ENCODE measurements around the gene RPL37A.
A peak's percentile ranks its signal among the peaks of the same experiment; 100 is the strongest.

The RPL37A gene

DNA sequence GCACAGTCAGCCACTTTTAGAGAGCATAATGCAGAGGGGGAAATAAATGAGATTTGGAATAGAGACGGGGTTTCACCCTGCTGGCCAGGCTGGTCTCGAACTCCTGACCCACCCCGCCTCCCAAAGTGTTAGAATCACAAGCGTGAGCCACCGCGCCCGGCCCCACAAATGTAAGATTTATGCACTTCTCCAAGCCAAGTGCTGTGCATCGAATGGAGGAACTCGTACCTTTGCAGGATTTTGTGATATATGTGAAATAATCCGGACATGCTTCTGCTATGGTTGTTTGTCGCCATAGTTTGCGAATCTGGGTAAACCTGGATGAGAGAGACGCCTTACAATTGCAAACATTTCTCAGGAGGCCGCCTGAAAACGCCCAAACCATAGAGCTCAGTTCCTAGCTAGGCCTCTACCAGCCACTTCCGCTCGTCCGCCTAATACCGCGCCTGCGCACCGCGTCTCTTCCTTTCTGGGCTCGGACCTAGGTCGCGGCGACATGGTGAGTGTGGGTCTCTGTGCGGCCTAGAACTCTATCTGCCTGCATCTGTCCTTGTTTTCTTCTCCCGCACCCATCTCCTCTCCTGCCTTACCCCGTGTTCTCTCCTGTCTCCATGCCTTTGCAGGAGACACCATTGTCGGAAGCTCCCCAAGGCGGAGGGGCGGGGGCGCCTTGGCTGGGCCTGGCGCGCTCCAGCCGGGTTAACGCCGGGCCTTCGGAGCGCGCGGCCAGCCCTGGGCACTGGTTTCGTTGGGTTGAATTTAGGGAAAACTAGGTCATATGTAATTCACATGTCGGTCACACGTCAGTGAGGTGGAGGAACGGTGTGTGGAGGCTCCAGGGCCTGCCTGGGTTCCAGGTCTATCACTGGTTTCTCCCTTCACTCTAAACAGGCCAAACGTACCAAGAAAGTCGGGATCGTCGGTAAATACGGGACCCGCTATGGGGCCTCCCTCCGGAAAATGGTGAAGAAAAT is at the start of gene RPL37A:
TSS of gene RPL37A (plus strand) at position 466 of the 974 bp plus-strand sequence. CDS start at position 497, 31 bp downstream.
- peak; percentile 95 for DNase-seq (ENCODE audit: low spot score)

DNA sequence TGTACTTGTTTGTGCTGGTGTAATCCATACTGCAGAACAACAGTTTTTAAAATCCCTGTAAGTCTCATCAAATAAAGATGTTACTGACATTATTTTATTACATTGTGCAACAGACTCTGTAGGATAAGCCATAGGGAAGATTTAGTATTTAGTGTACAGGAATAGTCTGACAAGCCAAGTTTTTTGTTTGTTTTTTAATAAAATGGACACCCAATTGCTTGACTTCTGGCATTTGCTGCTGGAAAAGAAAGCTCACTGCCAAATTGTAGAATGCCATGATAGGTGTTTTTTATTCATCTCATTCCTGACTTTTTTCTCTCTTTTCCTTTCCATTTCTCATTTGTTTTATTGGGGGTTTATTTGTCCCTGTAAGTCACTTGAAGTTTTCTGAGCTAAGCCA is 48.3 kb upstream of the RPL37A start:
- no peak for DNase-seq (ENCODE audit: low spot score)

DNA sequence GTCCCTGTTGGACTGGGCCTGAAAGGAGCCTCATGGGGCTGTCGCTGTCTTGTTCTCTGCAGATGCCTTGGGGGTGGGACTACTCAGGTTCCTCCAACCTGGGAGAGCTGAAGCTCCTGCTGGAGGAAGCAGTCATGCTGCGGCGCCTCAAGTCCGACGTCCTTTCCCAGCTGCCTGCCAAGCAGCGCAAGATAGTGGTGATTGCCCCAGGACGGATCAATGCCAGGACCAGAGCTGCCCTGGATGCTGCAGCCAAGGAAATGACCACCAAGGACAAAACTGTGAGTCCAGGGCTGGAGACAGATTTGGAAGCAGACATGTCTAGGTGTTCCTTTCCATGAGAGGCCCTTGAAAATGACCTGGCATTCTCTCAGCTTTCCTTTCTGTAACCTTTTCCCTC is 47.9 kb upstream of the RPL37A start:
- DNase-seq (ENCODE audit: low spot score), result no peak

DNA sequence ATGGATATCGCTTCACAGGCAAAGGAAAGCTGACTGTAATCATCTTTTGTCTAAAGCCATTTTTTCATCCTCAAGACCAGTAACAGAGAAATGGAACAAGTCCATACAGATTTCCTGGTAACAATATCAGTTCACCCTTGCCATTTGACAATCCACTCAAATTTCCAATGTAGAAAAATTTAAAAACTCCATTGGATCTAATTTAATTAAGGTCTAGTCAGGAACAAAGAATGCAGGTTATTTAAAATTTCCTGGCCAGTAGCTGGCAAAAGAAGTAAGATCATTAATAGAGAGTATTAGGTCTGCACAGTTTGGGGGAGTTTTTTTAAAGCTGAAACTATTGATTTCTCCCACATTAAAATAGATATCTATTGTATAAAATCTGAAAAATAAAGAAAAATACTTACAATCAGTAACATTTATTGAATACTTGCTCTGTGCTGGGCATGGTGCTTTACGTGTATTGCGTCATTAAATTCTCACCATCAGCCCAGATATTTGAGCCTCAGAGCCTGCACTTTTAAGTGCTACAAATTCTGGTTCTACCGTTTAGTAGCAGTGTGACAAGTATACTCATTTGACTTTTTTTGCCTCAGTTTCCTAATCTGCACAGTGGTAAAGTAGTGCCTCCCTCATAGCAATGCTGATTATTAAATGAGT is 44.6 kb upstream of the RPL37A start:
- no peak for DNase-seq (ENCODE audit: low spot score)

DNA sequence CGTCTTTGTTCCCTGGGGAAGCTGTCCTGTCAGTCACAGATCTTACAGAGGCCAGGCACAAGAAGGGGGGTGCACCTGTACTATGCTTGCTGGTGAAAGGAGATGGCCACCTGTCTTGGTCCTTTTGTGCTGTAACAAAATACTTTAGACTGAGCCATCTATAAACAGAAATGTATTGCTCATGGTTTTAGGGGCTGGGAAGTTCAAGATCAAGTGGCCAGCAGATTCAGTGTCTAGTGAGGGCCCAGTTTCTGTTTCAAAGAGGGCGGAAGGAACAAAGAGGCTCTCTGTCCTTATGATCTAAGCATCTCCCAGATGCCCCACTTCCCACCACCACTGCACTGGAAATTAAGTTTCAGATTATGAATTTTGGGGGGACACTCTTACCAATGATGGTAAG is 35.5 kb upstream of the RPL37A start:
- no peak for DNase-seq (ENCODE audit: low spot score)

DNA sequence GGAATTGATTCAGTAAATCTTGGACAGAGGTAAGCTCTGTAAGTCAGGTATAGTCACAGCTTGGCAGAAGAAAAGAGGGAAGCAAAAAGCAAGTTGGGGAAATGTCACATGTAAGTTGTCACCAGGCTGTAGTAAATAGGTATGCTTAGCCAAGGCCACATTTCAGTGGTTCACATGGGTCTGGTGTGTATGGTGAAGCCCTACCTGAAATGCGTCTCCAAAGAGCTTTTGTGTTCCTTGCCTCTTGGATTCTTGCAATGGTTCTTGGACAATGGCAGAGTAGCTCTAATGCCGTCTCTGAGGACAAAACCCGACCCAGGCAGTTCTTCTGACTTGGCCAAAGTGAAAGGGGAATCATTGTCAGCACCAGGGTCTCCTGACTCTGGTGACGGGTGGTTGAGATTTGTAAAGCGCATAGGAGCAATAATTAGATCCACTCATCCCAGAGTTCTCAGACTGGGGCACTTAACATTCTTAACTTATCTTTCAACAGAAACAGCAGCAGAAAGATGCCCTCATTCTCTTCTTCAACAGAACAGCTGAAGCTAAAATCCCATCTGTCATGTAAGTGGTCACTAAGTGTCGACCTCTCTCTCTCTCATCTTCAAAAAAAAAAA is 34.4 kb upstream of the RPL37A start:
- no peak for DNase-seq (ENCODE audit: low spot score)

DNA sequence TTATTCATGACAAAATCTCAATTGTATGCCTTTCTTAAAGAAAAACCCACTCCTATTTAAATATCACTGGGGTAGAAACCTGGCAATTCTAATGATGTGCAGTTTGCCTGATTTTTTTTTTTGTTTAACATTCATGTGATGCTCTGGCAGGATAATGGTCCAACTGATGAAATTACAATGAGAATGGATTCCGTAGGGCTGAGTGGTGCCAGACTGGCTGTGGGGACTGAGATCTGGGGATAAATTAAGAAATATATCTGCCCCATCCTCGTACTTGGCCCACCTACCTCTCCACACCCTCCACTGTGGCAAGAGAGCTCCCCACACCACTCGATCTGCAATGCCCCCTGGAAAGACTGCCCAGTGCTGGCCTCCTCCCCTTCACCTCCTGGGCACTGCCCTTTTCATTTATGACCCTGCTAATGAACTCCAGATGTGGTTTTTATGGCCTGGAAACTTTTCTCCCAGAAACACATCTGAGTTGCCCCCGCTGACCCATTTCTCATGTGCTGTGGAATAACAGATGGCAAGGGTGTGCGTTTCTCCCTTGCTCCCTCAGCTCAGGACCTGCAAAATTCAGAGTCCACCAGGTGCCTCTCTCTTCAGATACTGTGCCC is 33.0 kb upstream of the RPL37A start:
- no peak for DNase-seq (ENCODE audit: low spot score)

DNA sequence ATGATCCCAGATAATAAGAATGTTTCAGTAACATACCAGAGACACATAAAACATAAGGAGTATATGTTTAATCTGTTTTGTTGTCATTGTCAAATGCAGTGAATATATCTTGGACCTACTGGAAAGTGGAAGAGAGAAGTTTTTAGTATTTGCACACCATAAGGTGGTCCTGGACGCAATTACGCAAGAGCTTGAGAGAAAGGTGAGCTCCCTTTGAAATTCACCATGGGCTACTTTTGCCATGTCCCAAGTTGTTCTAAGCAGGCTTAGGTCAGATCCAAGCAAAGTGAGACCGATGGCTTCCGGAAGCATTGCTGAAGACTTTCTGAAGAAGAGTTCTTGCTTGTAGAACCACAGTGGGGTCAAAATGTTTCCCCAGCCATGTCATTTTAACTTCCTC is 30.8 kb upstream of the RPL37A start:
- no peak for DNase-seq (ENCODE audit: low spot score)

DNA sequence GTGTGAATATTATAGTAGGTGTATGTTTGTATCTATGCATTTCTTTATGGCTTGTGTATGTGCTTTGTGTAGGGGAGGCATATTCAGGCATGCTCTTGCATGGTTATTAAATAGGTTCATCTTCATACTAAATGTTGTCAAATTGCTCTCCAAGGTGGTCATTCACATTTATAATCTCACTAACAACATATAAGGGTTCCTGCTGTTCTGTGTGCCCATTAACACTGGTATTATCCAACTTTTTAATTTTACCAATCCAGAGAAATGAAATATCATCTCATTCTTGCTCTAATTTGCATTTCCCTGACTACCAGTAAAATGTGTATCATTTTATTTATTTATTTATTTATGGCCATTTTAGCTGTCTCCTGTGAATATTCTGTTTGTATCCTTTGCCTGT is 29.0 kb upstream of the RPL37A start:
- no peak for DNase-seq (ENCODE audit: low spot score)

DNA sequence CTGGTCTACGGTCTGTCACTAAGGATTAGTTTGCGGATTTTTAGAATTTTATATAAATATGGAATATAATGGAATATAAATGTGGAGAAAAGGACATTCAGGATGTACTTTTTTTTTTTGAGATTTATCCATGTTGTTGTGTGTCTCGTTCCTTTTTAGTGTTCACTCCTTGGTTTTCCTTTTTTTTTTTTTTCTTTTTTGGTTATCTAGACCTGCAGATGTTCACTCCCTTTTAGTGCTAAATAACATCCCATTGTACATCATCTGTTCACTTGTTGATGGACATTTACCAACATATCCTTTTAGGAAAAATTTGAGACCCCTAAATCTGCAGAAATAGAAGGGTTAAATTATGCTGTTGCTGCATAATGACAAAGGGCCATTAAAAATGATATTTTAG is 25.5 kb upstream of the RPL37A start:
- no peak for DNase-seq (ENCODE audit: low spot score)

DNA sequence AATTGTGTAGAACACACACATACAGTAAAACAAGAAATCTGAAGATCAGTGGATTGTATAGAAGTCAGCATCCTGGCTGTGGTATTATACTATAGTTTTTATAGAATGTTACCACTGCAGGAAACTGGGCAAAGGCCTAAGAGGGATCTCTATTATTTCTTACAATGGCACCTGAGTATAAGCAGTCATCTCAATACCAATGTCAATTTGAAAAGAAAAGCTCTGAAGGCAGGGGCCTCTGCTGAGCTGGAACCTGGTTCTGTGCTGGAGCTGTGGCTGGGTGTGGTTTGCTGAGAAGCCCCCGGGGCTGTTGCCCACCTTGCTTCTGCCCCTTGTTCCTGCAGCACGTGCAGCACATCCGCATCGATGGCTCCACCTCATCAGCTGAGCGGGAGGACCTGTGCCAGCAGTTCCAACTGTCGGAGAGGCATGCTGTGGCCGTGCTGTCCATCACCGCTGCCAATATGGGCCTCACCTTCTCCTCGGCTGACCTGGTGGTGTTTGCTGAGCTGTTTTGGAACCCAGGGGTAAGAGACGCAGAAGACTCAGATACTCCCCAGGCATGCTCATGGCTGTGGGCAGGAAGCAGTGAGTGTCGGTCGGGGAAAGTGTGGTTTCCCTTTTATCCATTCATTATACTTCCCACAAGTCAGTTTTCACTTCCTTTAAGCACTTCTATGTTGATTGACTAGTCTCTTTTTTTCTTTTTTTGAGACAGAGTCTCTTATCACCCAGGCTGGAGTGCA is 23.5 kb upstream of the RPL37A start:
- DNase-seq (ENCODE audit: low spot score), result no peak

DNA sequence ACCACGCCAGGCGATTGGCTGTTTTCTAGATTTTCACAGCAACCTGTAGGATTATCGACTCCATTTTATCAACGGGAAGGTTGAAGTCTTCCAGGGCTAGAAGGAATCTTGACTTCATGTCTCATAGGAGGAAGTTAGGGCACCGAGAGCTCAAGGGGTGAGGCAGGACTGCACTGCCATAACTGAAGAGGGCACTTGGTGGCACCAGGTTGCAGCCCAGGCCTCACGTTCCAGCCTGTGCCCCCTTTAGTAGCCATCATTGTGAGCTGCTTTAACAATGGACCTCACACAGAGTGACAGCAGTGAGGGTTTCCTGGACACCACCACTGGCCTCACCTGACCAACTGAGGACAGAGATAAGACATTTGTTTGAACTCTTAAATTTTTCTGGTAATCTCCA is 22.9 kb upstream of the RPL37A start:
- no peak for DNase-seq (ENCODE audit: low spot score)

DNA sequence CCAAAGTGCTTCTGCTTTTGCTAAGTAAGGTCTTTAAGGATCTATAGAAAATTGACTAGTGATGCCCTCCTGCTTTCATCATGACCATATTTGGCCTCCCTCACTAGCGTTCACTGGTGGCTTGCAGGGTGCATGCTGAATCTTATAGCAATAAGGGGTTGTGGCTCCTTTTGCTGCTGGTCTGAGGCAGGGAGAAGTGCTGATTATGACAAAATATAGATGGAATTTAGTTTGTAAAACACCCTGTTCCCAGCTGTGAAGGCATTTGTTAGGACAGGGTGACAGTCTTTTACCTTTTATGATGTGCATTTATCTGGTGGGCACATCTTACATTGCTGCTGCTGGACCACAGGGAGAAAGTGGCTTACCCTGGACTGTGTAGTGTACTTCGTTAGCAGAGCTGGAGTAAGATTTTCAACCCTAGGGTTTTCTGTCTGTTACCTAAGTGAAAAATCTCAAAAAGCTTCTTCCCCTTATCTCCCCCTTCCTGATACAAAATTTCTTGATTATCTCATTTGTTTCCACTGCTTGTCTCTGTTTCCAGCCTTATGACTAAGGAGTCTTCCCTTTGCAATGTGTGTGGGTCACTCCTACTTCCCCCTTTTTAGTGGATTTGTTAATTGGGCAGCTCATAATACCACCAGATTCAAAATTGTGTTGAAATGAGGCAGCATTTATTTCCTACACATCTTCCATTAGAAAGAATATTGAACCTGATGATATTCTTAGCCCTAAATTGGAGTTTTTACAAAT is 21.2 kb upstream of the RPL37A start:
- no peak for DNase-seq (ENCODE audit: low spot score)

DNA sequence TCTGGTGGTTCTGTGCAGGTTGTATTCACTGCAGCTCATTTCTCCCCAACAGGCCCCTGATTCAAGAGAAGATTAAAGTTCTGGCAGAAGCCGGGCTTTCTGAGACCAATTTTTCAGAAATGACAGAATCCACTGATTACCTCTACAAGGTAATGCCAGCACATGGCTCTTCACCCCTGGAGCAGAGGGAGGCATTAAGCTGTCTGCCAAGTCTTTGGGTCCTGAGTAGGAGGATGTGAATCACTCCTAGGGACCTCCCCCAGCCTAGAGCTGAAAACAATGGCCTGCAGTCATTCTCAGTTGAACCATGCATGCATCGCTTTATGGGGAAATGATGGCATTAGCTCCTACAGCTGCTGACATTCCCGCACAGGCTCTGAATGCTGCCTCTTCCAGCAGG is 20.5 kb upstream of the RPL37A start:
- DNase-seq (ENCODE audit: low spot score), result peak; percentile 64

DNA sequence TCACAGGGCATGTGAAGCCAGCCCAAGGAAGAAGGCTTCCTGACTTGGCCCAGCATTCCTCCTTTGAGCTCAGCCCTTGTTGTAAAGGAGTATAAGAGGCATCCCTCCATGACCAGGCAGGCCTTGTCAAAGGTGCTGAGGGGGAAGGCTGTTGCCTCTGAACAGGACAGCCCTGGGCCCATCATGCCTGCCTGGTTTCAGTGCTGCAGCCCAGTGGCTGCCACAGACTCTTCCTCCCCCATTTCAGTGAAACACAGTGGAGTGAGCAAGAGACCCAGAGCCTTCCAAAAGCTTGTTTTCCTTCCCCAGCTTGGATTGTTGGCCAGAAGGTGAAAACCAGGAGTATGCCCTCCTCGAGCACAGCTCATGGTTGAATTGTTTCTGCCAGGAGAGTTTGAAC is 19.9 kb upstream of the RPL37A start:
- DNase-seq (ENCODE audit: low spot score), result no peak

DNA sequence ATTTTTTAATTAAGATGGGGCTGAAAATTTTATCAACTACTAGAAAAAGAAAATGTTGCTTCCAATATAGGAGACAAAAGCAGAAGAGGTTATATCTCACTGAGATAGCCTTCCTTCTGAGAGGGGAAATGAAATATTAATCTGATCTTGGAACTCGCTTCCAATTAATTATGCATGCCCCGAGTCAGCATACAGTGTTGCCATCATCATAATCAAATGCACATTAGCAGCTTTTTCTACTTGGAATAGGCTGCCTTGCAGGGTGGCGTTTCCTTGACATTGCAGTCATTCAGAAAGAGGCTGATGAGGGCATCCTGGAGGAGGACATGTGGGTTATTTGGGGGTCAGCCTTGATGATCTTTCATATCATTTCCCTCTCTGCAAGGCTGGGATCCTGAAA is 18.4 kb upstream of the RPL37A start:
- no peak for DNase-seq (ENCODE audit: low spot score)

DNA sequence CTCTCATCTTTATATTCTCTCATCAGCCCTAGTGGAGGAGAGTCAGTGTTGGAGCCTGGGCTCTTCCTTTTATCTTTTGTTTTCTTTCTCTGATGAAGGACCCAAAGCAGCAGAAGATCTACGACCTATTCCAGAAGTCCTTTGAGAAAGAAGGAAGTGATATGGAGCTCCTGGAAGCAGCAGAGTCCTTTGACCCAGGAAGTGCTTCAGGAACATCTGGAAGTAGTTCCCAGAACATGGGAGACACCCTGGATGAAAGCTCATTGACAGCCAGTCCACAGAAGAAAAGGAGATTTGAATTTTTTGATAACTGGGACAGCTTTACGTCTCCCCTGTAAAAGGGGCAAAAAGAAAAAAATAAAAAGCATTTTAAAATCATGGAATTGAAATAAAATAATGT is 16.0 kb upstream of the RPL37A start:
- no peak for DNase-seq (ENCODE audit: low spot score)

DNA sequence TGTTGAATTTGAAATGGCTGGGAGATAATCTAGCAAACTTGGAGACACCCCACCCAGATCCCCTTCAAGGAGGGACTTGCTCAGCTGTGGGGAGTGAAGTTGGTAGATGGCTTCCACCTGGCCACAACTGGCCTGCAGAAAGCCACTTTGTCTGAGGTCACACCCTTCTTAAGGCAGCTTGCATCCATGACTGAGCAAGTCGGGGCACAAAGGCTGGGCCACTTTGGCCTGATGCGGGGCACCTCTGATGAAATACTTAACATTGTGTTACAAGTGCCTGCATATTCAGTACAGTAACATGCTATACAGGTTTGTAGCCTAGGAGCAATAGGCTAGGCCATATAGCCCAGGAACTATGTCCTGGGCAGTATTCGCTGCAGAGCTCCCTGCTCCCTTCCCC is 13.4 kb upstream of the RPL37A start:
- DNase-seq (ENCODE audit: low spot score), result no peak

DNA sequence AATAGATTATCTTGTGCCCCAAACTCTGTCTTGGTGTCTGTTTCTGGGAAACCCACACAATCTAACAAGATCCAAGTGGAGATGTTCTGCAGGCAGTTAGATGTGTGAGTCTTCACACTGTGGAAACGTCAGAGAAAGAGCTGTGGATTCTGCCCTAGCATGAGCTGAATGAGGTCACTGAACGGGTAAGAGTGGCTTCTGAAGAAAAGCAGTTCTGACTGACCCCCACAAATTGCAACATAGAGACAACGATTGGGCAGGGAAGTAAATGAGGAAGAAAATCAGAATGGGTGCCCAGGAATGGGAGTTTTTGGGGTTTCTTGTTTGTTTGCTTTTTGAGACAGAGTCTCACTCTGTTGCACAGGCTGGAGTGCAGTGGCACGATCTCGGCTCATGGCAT is 12.9 kb upstream of the RPL37A start:
- DNase-seq (ENCODE audit: low spot score), result no peak

DNA sequence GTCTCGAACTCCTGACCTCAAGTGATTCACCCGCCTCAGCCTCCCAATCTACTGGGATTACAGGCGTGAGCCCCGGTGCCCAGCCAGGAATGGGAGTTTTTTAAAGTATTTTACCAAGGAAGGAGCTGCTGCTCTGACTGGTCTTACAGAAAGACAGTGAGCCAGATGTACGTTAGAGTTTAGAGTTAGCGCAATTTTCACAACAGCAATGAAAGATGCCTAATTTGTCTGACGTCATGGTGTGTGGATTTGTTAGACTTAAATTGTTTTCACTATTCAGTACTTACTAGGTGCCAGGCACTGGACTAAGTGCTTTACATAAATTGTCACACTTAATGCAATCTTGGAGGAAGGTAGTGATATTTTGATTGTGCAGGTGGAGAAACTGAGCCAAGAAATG is 12.4 kb upstream of the RPL37A start:
- DNase-seq (ENCODE audit: low spot score), result no peak

DNA sequence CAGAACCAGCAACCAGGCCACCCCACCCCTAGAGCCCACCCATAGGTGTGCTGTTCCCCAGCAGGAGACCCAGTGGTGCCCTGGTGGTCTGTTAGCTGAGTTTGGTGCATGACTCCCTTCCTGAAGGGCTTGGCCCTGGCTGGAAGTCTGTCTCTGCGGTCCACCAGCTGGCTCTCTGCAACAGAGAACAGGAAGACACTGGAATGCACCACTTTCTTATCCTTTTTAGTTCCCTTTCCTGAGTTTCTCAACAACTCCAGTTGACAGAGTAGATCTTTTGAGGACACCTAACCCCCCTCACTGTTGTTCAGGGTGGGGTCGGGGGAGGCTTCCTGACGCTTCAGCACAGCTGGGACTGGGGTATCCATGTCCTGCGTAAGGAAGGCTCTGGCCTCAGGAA is 11.9 kb upstream of the RPL37A start:
- no peak for DNase-seq (ENCODE audit: low spot score)
